ENCODE data around the gene PDIA5.

DNA sequence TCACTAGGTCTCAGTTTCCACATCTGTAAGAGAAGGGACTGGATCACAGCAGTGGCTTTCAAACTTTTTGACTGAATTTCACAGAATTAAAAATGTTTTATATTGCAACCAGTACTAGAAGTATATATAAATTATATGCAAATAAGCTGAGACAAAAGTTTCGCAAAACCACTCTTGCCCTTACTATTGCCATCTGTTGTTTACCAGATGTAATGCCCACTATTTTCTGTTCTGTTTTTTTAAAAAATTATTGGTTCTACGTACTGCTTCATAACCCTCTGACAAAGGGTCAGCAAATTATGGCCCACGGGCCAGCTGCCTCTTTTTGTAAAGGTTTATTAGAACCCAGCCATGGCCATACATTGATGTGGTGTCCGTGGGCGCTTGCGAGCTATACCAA lies 44.8 kb downstream of the PDIA5 start:
- no peak for TF ChIP-seq CTCF (conservative IDR thresholded peaks at IDR 0.05)
- TF ChIP-seq ZFX (IDR thresholded peaks at IDR 0.05) = no peak
